Fibroblast of skin of scalp (primary cell): Measurements from ENCODE around the gene UNC13A.
A peak's percentile ranks its signal among the peaks of the same experiment; 100 is the strongest.
"Not testable (repeated sequence)": the region's sequence is repeated elsewhere in the genome, so short reads cannot be mapped to it uniquely, and the experiment has no call there.

ENCODE experiments used
- DNase-seq: peaks from one replicate; pipeline ENCODE4 v3.0.0-alpha.2; 2013

Gene UNC13A

DNA sequence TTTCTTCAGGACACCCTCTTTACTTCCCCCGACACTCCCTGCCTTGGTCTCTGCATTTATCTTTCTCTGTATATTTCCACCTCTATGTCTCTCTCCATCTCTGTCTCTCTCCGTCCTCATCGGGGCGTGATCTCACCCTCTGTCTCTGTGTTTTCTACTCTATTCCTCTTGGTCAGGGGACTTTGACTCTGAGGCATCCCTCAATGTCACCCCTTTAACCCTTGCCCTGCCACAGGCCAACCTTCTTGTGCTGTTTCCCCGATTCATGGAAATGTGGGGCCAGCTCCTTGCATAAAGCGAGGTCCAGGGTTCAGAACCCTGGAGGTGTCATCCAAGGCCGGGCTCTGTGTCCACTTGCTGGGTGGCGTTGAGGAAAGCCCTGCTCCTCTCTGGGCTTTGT is 85.9 kb downstream of the UNC13A start:
- no peak for DNase-seq

GRCh38 chr19:17601683-17602082 is 86.5 kb downstream of the UNC13A start:
- no peak for DNase-seq

GRCh38 chr19:17599780-17600179 is 88.4 kb downstream of the UNC13A start:
- DNase-seq, result peak; percentile 31

GRCh38 chr19:17598953-17599352 is 89.2 kb downstream of the UNC13A start:
- DNase-seq, result no peak

DNA sequence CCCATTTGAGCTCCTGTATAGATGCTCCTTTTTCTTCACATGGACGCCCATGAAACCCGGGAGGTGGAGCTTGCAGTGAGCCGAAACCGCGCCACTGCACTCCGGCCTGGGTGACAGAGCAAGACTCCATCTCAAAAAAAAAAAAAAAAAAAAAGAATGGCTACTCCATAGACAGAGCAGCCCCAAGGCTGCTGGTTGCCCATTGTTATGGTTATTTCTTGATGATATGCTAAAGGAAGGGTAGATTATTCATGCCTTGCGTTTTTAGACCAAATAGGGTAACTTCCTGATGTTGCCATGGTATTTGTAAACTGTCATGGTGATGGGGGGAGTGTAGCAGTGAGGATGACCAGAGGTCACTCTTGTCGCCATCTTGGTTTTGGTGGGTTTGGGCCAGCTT is 90.1 kb downstream of the UNC13A start:
- DNase-seq, result not testable (repeated sequence)

DNA sequence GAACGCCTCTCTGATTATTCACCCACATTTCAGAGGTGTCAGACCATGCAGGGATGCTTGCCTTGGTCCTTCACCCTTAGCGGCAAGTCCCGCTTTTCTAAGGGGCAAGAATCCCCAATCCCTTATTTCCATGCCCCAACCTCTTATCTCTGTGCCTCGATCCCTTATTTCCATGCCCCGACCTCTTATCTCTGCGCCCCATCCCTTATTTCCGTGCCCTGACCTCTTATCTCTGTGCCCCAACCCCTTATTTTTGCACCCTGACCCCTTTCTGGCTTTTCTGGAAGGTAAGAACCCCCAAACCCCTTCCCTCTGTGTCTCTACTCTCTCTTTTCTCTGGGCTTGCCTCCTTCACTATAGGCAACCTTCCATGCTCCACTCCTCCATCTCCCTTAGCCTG is 93.9 kb downstream of the UNC13A start:
- not testable (repeated sequence) for DNase-seq

- no peak for DNase-seq
Measured at GRCh38 chr19:17590866-17591265, 97.3 kb downstream of the UNC13A start.

DNA sequence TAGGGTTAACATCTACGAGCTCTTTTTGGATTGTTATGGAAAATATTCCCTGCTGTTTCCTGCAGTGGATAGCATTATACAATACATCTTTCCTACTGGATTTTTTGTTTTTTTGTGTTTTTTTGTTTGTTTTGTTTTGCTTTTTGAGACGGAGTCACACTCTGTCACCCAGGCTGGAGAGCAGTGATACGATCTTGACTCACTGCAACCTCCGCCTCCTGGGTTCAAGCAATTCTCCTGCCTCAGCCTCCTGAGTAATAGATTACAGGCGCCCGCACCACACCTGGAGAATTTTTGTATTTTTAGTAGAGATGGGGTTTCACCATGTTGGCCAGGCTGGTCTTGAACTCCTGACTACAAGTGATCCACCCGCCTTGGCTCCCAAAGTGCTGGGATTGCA is 102.8 kb downstream of the UNC13A start:
- not testable (repeated sequence) for DNase-seq

GRCh38 chr19:17584132-17584531 is 104.0 kb downstream of the UNC13A start:
- no peak for DNase-seq

- DNase-seq, result no peak
Measured at GRCh38 chr19:17582613-17583012, 105.5 kb downstream of the UNC13A start.

DNA sequence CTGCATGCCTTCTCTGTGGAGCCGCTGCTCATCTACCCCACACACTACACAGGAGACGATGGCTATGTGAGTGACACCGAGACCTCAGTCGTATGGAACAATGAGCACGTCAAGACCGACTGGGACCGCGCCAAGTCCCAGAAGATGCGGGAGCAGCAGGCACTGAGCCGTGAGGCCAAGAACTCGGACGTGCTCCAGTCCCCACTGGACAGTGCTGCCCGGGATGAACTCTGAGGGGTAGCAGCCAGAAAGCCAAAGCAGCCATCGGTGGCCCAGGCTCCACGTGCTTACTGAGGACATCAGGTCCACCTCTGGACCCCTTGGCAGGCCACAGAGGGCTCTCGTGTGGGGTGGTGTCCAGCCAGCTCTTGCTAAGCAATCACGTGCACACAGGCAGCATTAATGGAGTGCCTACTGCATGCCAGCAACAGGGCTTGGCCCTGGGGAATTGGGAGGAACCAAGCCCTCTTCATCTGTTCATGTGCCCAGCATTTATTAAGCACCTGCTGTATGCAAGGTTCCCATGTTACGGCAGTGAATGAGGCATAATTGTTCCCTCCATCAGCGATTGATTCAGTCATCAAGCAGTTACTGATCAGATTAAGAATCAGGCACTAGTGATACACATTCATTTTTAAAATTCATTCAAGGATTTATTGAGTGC is 106.8 kb downstream of the UNC13A start:
- DNase-seq, result no peak

DNA sequence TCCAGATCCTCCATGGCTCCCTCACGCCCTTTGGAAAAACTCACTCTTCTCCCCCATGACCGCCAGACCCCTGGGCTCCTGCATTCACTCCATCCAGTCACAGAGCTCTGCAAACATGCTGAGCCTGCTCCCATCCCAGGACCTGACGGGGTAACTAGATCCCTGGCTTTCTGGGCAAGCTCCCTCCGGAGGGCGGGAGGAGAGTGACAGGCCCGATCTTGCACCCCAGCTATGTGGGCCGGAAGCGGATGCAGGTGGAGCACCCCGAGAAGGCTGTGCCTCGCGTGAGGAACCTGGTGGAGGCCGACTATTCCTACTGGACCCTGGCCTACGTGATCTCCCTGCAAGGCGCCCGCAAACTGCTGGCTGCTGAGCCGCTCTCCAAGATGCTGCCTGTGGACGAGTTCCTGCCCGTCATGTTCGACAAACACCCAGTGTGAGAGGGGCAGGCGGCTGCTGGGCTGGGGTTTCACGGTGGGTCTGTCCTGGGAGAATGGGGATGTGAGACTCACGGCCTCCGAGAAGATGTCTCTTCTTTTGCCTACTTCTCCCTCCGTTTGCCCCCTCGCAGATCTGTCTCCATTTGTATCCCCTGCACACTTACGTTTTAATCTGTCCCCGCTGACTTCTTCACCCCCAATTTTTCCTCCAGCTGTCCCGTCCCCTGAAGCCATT is 107.5 kb downstream of the UNC13A start:
- DNase-seq, result no peak

GRCh38 chr19:17579661-17580244 is 108.4 kb downstream of the UNC13A start:
- peak; percentile 38 for DNase-seq

DNA sequence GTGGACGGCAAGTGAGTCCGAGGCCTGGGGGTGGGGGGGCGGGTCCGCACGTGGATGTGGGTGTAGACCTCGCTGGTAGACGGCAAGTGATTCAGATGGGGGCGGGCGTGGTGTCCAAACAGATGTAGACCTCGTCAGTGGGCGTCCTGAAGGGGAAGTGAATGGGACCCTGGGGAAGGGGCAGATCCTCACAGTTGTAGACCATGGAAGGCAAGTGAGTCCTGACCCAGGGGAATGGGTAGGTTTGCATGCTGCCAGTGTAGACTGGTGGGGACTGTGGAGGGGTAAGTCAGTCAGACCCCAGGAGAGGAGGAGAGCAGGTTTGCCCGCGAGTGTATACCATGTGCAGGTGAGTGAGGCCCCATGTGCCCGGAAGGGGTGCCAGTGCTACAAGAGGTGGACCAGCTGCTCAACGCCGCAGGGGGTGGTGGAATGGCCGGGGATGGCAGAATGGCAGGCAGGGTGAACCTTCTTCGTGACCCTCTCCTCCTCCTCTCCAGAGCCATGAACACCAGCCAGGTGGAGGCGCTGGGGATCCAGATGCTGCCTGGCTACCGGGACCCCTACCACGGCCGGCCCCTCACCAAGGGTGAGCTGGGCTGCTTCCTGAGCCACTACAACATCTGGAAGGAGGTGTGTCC is 110.6 kb downstream of the UNC13A start:
- DNase-seq, result no peak

DNA sequence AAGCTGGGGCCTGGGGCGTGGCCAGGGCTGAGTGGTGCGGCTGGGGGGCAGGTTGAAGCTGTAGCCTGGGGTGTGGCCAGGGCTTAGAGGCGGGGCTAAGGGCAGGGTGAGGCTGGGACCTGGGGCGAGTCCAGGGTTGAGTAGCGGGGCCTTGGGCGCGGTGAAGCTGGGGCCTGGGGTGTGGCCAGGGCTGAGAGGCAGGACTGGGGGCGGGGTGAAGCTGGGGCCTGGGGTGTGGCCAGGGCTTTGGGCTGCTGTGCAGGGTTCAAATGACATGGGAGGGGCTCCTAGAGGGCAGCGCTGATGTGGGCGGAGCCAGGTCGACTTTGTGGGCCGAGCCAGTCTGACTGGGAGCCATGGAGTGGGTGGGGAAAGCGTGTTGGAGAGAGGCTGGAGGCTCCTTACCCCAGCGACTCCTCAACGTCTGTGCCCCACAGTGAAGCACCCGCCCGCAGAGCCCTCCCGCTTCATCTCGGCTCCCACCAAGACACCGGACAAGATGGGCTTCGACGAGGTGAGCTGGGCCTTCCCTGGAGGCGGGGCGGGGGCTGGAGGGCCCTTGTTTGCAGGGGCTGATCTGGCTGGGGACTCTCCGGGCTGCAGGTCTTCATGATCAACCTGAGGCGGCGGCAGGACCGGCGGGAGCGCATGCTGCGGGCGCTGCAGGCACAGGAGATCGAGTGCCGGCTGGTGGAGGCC is 111.2 kb downstream of the UNC13A start:
- DNase-seq, result peak; percentile 21

GRCh38 chr19:17575871-17576757 is 112.0 kb downstream of the UNC13A start:
- DNase-seq, result no peak

- DNase-seq, result no peak
Measured at GRCh38 chr19:17572638-17573037, 115.5 kb downstream of the UNC13A start.

- DNase-seq, result no peak
Measured at GRCh38 chr19:17570791-17571190, 117.4 kb downstream of the UNC13A start.

- not testable (repeated sequence) for DNase-seq
Measured at GRCh38 chr19:17570291-17570690, 117.9 kb downstream of the UNC13A start.

GRCh38 chr19:17567940-17568339 is 120.2 kb downstream of the UNC13A start:
- no peak for DNase-seq

DNA sequence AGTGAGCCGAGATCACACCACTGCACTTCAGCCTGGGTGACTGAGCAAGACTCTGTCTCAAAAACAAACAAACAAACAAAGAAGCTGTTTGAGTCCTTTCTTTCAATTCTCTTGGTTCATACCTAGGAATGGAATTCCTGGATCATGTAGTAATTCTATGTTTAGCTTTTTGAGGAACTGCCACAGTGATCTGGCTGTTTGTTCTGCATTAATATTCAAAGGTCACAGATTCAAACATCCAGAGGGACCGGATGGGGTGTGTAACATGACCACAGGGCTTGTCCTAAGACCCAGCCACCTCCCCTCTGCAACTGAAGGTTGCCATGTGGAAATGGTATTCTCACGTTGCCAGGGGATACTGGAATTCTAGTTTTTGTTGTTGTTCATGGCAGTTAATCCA is 122.5 kb downstream of the UNC13A start:
- no peak for DNase-seq

- DNase-seq, result no peak
Measured at GRCh38 chr19:17564781-17565180, 123.4 kb downstream of the UNC13A start.
